Astrocyte of the cerebellum (primary cell): ENCODE data around the gene MARCHF9.
A peak's percentile ranks its signal among the peaks of the same experiment; 100 is the strongest.

ENCODE experiments used
- DNase-seq: peaks from one replicate; pipeline ENCODE4 v3.0.0-alpha.2; 2011; ENCODE audit warnings: low read depth
- H3K4me3 ChIP-seq: 2 replicates; pipeline ENCODE4 v1.5.1; 2011; ENCODE audit warnings: mild to moderate bottlenecking, low read depth, low read length, moderate library complexity
- in situ Hi-C: cut with HindIII; loops from 2 replicates; pipeline ENCODE4 v1.10.0; 2017; ENCODE audit warnings: low sequenced_read_pairs
- TF ChIP-seq, protein P1 (sequence below): IDR thresholded peaks from 2 replicates; pipeline ENCODE4 v1.5.1; 2012; ENCODE audit warnings: low read length, low read depth, moderate library complexity, mild to moderate bottlenecking; ENCODE audit errors: missing control alignments

The MARCHF9 gene

DNA sequence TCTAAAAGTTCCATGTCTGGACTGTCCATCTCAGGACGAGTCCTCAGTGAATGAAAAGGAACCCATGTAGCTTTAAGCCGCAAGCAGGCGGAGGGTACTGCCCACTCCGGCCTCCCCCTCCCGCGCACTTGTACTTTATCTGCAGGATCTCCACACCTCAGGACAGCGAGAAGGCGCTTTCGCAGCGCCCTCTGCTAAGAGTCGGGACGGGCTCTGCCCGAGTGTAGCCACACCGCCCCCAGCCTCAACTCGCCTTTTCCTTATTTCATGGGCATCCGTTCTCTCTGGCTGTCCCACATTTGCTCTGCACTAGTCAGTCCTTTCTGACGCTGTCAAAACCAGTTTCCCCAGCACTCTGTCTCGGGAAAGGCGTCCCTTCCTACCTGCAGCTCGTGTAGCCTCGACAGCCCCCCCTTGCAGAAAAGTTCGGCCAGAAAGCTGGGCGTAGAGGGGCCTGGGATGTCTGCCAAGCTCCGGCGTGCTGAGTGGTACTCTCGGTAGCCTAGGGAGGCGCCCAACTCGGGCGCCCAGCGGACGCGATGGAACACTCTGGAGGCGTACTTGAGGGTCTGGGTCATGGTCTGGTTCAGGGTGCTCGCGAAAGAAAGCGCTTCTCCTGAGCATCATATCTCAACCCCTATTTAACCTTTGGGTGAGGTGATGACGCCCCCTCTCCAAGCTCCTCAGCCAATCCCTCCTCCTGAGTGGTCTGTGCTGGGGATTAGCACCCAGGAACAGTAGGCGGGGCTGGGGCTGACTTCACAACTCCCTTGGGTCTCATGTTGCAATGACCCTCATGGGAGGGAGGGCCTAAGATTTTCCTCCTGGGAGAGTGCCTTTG lies 11.8 kb downstream of the MARCHF9 start, which contains the start of gene CYP27B1:
Gene CYP27B1, minus strand, starts transcription at position 615 of the 841 bp plus-strand sequence. Its CDS starts 37 bp downstream, at position 578.
- H3K4me3 ChIP-seq, result peak within 1 kb of the TSS; percentile 9
- TF ChIP-seq, protein P1, sequence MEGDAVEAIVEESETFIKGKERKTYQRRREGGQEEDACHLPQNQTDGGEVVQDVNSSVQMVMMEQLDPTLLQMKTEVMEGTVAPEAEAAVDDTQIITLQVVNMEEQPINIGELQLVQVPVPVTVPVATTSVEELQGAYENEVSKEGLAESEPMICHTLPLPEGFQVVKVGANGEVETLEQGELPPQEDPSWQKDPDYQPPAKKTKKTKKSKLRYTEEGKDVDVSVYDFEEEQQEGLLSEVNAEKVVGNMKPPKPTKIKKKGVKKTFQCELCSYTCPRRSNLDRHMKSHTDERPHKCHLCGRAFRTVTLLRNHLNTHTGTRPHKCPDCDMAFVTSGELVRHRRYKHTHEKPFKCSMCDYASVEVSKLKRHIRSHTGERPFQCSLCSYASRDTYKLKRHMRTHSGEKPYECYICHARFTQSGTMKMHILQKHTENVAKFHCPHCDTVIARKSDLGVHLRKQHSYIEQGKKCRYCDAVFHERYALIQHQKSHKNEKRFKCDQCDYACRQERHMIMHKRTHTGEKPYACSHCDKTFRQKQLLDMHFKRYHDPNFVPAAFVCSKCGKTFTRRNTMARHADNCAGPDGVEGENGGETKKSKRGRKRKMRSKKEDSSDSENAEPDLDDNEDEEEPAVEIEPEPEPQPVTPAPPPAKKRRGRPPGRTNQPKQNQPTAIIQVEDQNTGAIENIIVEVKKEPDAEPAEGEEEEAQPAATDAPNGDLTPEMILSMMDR, result no peak
- in situ Hi-C loops, result no loop called here
- no peak for DNase-seq

DNA sequence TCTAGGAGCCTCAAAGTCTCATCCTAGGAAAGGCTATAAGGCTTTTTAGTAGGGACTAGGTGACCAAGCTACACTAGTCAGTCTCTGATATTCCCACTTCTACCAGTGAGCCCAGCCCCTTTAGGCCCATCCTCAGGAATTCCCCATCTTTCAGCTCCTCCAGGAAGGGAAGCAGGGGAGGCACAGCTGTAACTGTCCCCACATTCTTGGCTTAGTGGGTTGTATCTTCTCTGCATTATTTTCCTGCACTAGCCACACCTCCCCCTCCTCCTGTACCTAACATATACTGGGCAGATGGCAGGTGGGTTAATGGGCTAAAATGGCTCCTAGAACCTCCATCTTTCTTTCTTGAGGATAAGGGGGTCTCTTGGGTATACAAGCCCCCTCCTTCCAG lies 12.4 kb downstream of the MARCHF9 start:
- no peak for DNase-seq
- in situ Hi-C loops, result no loop called here
- no peak overlapping the region for H3K4me3 ChIP-seq
- TF ChIP-seq, protein P1, result no peak

DNA sequence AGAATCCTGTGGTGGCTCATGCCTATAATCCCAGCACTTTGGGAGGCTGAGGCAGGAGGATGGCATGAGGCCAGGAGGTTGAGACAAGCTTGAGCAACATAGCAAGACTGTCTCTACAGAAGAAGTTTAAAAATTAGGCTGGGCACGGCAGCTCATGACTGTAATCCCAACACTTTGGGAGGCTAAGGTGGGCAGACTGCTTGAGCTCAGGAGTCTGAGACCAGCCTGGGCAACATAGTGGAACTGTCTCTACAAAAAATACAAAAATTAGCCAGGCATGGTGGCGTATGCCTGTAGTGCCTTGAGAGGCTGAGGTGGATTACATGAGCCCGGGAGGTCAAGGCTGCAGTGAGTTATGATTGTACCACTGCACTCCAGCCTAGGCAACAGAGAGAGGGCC lies 13.0 kb downstream of the MARCHF9 start:
- in situ Hi-C loops, result no loop called here
- DNase-seq, result no peak
- TF ChIP-seq, protein P1, result no peak
- H3K4me3 ChIP-seq, result no peak overlapping the region

DNA sequence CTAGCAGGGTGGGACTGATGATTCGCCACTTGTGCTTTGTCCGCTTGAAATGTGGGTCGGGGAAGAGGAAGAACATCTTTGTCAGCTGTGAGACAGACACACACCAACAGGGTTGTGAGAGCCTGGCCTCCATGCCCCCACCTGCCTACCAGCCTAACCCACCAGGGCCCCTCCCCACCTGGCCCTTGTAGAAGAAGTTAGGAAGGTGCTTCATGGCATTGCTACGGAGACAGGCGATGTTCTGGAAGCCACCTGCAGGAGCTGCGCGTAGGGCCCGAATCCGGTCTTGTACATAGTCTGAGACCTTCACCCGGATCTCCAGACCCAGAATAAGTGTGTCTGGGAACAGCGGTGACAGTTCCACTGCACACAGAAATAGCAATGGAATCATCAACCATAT lies 14.7 kb downstream of the MARCHF9 start:
- H3K4me3 ChIP-seq, result no peak overlapping the region
- in situ Hi-C loops, result no loop called here
- TF ChIP-seq, protein P1, result no peak
- DNase-seq, result no peak

DNA sequence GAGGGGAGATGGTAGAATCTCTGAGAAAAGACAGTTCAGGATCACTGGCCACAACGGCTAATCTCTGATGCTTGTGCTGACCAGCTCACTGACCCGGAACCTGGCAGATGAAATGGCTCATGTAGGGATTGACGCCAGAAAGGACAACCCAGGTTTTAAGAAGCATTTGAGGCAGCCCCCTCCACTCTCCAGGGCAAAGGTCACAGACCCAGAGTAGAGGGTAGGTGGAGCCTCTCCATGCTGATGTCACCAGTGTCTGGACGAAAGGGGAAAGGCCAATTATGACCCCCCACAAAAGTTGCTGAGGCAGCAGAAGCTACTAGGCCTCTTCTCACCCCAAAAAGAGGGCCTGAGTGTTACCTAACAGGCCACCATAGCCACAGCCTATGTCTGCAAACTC lies 15.8 kb downstream of the MARCHF9 start:
- in situ Hi-C loops, result no loop called here
- DNase-seq, result no peak
- H3K4me3 ChIP-seq, result no peak overlapping the region
- TF ChIP-seq, protein P1, result no peak

DNA sequence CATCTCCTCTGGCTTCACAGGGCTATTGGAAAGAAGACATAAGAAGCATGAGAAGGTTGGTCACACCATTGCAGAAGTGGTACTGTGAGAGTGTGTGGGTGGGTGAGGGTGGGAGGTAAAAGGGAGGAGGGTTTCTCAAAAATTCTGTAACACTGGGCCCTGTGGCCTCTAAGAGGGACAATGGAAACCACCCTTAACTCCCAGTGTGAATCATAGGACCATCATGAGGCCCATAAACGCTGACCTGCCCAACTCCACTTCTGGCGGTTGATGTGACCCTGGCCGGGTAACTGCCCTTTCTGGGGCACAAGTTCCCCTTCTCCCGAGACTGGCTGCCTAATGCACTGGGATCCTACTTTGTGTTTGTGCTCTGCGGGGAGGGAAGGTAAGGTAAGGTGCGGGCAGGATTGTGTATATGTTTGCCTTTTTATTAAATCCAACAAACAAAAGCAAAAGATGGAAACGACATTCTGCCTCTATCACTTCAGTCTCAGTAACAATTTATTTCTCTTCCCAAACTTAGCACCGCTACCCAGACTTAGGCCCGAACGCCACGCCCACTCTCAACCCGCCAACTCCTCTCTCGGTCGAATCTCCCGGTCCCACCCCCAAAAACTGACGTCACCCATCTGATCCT lies 16.5 kb downstream of the MARCHF9 start:
- DNase-seq, result peak; percentile 80
- H3K4me3 ChIP-seq, result peak overlapping the region; percentile 90
- in situ Hi-C loops, result no loop called here
- TF ChIP-seq, protein P1, result no peak
